ENCODE data around the gene LRRC26.
A peak's percentile ranks its signal among the peaks of the same experiment; 100 is the strongest.

Gene LRRC26

DNA sequence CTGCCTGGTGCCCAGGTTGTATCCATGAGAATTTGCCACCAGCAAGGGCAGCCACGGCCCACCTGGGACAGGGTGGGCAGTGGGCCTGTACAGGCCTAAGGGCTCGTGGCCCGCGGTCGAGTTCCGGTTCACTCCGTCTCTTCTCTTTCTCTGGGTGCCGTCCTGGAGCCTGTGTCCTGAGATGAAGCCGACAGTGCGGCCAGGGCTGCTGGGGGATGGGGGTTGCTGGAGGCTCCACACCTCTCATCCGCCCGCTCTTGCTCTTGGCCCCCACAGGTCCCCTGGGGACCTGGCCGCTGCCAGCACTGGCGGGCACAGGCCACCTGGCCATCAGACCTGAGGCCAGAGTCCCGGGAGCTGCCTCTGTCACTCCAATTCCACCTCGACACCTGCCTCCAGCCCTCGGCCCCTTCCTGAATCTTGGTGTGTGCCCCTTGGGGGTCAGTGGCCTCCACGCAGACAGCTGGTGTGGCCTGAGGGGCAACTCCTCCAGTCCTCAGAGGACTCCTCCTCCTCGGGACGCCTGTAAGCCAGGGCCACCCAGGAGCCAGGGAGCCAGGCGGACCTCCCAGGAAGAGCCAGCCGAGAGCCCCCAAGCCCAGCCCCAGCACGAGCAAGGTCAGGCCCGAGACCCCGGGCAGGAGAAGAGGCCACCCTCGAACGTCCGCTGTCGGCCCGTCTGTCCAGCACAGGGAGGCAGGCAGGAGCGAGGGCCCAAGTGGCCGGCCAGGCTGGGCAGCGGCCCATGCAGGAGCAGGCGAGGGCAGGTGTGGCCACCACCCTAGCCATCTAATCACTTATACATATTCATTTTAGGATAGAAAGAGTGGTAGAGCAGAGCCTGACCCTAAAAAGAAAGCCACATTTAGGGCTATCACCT is 5.2 kb downstream of the LRRC26 start:
- H3K36me3 Mint-ChIP-seq, result no peaks in the 10 kb centered on the region
- no peak overlapping the region for H3K27ac Mint-ChIP-seq
- DNase-seq, result no peak
- CTCF ChIA-PET, result interaction anchor here (1.4 kb wide), 1 partner anchor 72 kb away, joined by 4 read pairs; no protein-coding TSS in a partner anchor
- H3K4me3 Mint-ChIP-seq, result no peak overlapping the region
- no peaks in the 10 kb centered on the region for H3K9me3 Mint-ChIP-seq
- peaks cover 2% of the 10 kb centered on the region for H3K4me1 Mint-ChIP-seq
- H3K27me3 Mint-ChIP-seq, result peaks cover 97% of the 10 kb centered on the region

DNA sequence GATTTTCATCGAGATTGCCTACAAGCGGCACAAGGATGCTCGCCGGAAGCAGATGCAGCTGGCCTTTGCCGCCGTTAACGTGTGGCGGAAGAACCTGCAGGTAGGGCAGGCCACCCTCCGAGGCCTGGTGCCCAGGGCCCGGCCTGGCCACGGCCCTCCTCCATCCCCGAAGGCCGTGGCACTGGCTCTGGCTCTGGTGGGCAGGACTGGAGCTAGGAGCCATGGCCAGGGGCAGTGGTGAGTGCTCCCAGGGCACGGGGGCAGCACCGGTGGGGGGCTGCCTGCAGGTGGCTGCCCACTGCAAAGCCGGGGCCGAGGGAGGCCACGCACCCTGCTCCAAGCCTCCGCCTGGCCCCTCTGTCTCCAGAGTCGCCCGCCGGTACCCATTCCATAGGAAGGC is 6.0 kb downstream of the LRRC26 start:
- Mint-ChIP-seq H3K36me3 (no peaks in the 10 kb centered on the region), H3K27me3 (peaks cover 97% of the 10 kb centered on the region), H3K9me3 (no peaks in the 10 kb centered on the region), H3K4me3 (no peak overlapping the region), H3K4me1 (peaks cover 7% of the 10 kb centered on the region), H3K27ac (no peak overlapping the region)
- CTCF ChIA-PET, result interaction anchor here (1.3 to 1.4 kb wide), 2 partner anchors 12 to 73 kb away, joined by 4 to 8 read pairs; no protein-coding TSS in a partner anchor
- no peak for DNase-seq

DNA sequence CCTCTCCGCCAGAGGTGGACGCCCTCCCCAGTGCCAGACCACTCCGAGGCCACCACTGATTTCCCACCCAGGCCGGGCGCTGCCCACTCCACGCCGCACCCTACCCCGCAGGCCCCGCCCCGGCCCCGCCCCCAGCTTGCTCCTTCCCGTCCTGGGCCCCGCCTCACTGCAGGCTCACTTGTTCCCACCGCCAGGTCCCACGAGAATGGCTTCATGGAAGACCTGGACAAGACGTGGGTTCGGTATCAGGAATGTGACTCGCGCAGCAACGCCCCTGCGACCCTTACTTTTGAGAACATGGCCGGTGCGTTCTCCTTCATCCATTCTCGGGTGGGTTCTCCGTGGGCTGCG is 6.5 kb downstream of the LRRC26 start:
- Mint-ChIP-seq H3K4me3 (no peak overlapping the region), H3K4me1 (peaks cover 7% of the 10 kb centered on the region), H3K9me3 (no peaks in the 10 kb centered on the region), H3K36me3 (no peaks in the 10 kb centered on the region), H3K27me3 (peaks cover 97% of the 10 kb centered on the region), H3K27ac (no peak overlapping the region)
- CTCF ChIA-PET, result interaction anchor here (1.3 to 1.4 kb wide), 2 partner anchors 13 to 74 kb away, joined by 4 to 8 read pairs; no protein-coding TSS in a partner anchor
- DNase-seq, result no peak

DNA sequence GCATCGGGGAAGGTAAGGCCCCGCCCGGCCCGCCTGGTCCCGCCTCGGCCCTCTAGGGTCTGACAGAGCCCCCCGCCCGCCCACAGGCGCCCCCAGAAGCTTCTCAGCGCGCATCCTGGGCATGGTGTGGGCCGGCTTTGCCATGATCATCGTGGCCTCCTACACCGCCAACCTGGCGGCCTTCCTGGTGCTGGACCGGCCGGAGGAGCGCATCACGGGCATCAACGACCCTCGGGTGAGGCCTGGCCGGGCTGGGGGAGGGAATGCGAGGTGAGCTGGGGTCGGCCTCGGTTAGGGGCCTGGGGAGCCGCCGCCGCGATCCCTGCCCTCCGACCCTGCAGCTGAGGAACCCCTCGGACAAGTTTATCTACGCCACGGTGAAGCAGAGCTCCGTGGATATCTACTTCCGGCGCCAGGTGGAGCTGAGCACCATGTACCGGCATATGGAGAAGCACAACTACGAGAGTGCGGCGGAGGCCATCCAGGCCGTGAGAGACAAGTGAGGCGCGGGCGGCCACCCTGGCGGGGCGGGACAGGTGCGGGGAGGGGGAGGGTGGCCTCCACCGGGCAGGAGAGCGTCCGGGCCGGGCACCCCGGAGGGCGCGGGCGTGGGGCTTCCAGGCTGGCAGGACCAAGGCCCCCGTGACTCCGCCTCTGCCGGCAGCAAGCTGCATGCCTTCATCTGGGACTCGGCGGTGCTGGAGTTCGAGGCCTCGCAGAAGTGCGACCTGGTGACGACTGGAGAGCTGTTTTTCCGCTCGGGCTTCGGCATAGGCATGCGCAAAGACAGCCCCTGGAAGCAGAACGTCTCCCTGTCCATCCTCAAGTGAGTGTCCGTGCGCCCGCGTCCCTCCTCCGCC is 7.1 kb downstream of the LRRC26 start:
- CTCF ChIA-PET, result interaction anchor here (1.3 to 1.4 kb wide), 2 partner anchors 13 to 74 kb away, joined by 4 to 8 read pairs; no protein-coding TSS in a partner anchor
- Mint-ChIP-seq H3K27ac (no peak overlapping the region), H3K4me1 (peaks cover 13% of the 10 kb centered on the region), H3K4me3 (no peak overlapping the region), H3K27me3 (peaks cover 97% of the 10 kb centered on the region), H3K36me3 (no peaks in the 10 kb centered on the region), H3K9me3 (no peaks in the 10 kb centered on the region)
- no peak for DNase-seq

DNA sequence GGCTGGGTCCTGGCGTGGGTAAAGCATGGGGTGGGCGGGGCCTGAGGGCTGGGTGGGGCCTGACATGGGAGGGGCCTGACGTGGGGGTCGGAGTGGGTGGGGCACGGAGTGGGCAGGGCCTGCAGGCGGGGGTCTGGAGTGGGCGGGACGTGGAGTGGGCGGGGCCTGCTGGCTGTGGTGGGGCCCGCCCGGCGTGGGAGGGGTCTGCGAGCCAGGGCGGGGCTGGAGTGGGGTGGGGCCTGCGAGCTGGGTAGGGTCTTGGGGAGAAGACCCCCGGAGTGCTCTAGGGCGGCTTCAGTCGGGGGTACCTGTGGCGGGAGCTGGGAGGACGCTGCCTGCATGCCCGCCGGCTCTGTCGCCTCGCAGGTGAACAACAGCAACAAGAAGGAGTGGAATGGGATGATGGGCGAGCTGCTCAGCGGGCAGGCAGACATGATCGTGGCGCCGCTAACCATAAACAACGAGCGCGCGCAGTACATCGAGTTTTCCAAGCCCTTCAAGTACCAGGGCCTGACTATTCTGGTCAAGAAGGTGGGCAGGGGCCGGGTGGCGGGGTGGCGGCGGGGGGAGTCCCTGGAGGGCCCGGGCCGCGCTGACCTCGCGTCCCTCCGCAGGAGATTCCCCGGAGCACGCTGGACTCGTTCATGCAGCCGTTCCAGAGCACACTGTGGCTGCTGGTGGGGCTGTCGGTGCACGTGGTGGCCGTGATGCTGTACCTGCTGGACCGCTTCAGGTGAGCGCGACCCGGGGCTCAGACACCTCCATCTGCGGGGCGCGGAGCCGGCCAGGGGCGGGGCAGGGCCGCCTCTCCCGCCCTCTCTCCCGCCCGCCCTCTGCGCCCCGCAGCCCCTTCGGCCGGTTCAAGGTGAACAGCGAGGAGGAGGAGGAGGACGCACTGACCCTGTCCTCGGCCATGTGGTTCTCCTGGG is 8.0 kb downstream of the LRRC26 start:
- Mint-ChIP-seq H3K27ac (no peak overlapping the region), H3K36me3 (no peaks in the 10 kb centered on the region), H3K4me1 (peaks cover 17% of the 10 kb centered on the region), H3K27me3 (peaks cover 97% of the 10 kb centered on the region), H3K4me3 (no peak overlapping the region), H3K9me3 (no peaks in the 10 kb centered on the region)
- DNase-seq, result no peak
- CTCF ChIA-PET, result no interaction called here

DNA sequence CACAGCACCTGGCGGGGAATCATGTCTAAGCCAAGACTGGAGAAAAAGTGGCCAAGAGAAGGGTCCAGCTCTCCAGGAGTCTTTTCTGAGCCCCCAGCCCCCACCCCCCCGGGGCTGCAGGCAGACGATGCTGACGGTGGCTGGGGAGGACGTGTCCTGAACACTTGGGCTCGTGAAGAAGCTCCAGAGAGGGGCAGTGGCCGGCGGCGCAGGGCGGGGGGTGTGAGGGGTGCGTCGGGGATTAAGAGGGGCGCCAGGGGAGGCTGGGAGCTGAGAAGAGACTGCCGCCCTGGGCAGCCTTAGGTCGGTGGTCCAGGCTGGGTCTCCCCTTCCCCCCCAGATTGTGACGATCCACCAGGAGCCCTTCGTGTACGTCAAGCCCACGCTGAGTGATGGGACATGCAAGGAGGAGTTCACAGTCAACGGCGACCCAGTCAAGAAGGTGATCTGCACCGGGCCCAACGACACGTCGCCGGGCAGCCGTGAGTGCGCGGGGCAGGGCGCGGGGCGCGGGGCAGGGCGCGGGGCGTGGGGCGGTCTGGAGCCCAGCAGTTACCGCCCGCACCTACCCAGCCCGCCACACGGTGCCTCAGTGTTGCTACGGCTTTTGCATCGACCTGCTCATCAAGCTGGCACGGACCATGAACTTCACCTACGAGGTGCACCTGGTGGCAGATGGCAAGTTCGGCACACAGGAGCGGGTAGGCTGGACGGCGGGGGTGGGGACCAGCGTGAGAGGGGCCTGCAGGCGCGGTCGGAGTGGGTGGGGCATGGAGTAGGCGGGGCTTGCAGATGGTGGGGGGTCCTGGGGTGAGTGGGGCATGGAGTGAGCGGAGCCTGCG is 8.9 kb downstream of the LRRC26 start:
- Mint-ChIP-seq H3K27me3 (peaks cover 97% of the 10 kb centered on the region), H3K36me3 (no peaks in the 10 kb centered on the region), H3K27ac (no peak overlapping the region), H3K4me1 (peaks cover 20% of the 10 kb centered on the region), H3K4me3 (no peak overlapping the region), H3K9me3 (no peaks in the 10 kb centered on the region)
- CTCF ChIA-PET, result no interaction called here
- DNase-seq, result no peak

DNA sequence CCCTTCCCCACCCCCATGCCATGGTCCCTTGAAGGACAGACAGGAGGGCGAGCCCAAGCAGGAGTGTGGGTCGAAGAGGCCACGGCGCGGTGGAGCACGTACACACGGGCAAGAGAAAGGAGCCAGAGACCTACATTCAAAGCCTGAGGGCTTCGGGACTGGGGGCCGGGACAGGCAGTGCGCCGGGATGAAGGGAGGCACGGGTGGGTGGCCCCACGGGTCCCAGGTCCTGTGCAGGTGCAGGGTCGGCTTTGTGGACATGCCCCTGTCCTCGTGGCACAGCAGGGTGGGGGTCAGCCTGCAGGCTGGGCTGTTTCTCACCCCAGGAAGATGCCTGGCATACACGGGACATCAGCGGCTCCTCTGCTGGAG is 9.8 kb downstream of the LRRC26 start:
- H3K27ac Mint-ChIP-seq, result no peak overlapping the region
- CTCF ChIA-PET, result no interaction called here
- no peaks in the 10 kb centered on the region for H3K9me3 Mint-ChIP-seq
- DNase-seq, result no peak
- H3K36me3 Mint-ChIP-seq, result no peaks in the 10 kb centered on the region
- no peak overlapping the region for H3K4me3 Mint-ChIP-seq
- H3K4me1 Mint-ChIP-seq, result peaks cover 20% of the 10 kb centered on the region
- H3K27me3 Mint-ChIP-seq, result peaks cover 97% of the 10 kb centered on the region

DNA sequence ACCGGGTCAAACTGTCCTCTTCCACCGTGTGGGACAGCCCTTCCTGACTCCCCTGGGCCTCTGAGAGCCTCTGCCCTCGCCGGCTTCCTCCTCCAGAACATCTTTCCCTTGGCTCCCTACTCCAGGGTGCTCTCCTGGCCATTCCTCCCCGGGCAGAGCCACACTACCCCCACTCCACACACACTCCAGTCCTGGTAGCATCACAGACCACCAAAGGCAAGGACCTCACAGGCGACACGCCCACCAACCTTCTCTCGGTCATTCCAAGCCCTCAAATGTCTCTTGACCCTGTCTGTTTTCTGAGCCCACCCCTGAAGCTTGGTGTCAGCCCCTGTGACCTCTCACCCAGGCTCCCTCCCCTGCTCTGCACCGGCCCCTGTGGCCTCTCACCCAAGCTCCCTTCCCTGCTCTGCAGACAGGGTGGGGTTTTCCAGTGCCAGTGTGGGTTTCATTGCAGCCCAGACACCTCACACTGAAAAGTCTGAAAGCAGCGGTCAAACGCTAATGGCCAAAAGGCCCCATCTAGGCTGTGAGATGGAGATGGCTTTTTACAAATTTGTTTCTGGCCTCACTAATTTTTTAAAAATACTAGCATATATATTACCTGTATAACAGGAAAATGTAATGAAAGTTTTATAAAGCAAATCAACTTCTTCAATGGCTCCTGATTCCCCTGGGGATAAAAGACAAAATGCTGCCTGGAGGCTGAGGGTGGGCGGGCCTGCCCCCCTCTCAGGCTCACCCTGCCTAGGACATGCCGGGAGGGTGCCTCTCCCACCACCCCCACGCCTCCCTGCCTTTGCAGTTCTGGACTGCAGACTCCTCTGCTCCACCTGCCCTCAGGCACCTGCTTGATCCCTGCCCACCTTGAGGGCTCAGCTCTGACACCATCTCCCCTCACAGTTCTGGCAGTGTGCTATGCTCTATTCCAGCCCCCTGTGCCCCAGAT is 10.5 kb downstream of the LRRC26 start:
- CTCF ChIA-PET, result interaction anchor here (1.1 kb wide), 1 partner anchor 33 kb away, joined by 3 read pairs; no protein-coding TSS in a partner anchor
- Mint-ChIP-seq H3K27ac (no peak overlapping the region), H3K4me1 (peaks cover 20% of the 10 kb centered on the region), H3K9me3 (no peaks in the 10 kb centered on the region), H3K4me3 (no peak overlapping the region), H3K36me3 (no peaks in the 10 kb centered on the region), H3K27me3 (peaks cover 91% of the 10 kb centered on the region)
- no peak for DNase-seq

DNA sequence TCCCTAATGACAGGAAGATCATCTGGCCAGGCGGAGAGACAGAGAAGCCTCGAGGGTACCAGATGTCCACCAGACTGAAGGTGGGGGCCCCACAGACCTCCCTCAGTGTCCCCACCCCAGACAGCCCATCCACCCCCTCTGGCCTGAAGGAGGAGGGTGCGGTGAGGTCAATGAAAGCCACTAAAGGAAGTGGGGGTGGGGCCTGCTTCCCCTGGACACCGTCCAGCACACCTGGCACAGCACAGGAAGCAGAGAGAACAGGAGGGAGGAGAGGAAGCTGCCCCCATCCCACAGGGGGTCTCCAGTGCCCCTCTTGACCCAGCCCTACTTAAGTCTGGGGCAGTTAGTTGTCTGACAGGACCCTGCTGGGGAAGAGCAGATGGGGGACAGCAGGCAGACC is 11.2 kb downstream of the LRRC26 start:
- no peaks in the 10 kb centered on the region for H3K9me3 Mint-ChIP-seq
- no peaks in the 10 kb centered on the region for H3K36me3 Mint-ChIP-seq
- no peak overlapping the region for H3K27ac Mint-ChIP-seq
- CTCF ChIA-PET, result interaction anchor here (1.1 to 2.0 kb wide), 3 partner anchors 18 to 78 kb away, joined by 3 to 4 read pairs (median 3); no protein-coding TSS in a partner anchor
- peaks cover 20% of the 10 kb centered on the region for H3K4me1 Mint-ChIP-seq
- H3K27me3 Mint-ChIP-seq, result peaks cover 86% of the 10 kb centered on the region
- DNase-seq, result no peak
- no peak overlapping the region for H3K4me3 Mint-ChIP-seq

DNA sequence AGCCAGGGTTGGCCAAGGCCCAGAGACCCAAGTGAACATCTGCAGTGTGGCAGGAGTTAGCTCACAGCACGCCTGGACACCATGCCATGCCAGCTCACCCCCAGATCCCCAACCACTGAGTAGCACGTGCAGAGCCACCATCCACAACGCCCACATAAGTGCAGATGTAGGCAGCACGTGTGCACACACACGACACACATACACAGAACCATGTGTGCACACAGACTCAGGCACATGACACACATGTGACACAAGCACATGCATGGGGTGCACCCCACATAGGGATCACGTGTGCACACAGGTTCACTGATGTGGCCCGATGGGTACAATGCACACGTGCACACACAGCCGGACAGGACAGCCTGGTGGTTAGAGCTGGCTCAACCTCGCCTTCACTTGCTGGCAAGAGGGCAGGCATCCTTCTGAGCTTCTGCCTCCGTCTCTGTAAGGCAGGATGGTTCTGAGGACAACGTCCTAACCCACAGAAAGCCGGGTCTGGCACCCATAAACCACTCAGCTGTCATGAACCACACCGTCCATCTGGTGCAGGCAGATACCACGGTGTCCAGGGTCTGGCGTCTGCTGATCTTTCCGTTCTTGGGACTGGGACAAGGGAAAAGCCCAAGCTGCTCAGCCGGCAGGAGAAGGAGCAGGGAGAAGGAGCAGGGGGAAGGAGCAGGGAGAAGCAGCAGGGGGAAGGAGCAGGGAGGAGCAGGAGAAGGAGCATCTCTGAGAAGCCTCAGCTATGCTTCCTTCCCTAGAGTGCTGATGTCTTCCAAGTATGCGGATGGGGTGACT is 12.0 kb downstream of the LRRC26 start:
- Mint-ChIP-seq H3K4me3 (no peak overlapping the region), H3K36me3 (no peaks in the 10 kb centered on the region), H3K27me3 (peaks cover 78% of the 10 kb centered on the region), H3K4me1 (peaks cover 20% of the 10 kb centered on the region), H3K27ac (no peak overlapping the region), H3K9me3 (no peaks in the 10 kb centered on the region)
- DNase-seq, result no peak
- CTCF ChIA-PET, result interaction anchor here (0.7 to 2.0 kb wide), 5 partner anchors 11 to 79 kb away, joined by 3 to 4 read pairs (median 3); no protein-coding TSS in a partner anchor

DNA sequence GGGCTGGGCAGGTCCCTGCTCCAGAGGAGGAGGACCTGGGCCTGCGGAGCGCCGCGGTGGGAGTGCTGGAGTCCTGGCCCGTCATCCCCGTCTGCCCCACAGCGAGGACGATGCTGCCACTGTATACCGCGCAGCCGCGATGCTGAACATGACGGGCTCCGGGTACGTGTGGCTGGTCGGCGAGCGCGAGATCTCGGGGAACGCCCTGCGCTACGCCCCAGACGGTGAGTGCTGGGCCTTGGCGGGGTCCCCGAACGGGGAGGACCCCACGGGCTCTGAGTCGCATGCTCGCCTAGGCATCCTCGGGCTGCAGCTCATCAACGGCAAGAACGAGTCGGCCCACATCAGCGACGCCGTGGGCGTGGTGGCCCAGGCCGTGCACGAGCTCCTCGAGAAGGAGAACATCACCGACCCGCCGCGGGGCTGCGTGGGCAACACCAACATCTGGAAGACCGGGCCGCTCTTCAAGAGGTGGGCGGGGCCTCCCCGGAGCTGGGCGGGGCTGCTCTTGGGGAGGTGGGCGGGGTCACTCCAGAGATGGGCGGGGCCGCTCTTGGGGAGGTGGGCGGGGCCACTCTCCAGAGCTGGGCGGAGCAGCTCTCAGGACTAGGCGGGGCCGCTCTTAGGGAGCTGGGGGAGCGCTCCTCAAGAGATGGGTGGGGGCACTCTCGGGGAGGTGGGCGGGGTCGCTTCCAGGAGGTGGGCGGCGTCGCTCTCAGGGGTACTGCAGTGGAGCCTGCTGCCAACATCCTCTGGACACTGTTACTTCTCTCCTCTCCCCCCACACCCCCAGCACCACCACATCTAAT is 13.1 kb downstream of the LRRC26 start:
- Mint-ChIP-seq H3K4me3 (no peak overlapping the region), H3K27ac (no peak overlapping the region), H3K4me1 (peaks cover 20% of the 10 kb centered on the region), H3K36me3 (no peaks in the 10 kb centered on the region), H3K27me3 (peaks cover 67% of the 10 kb centered on the region), H3K9me3 (no peaks in the 10 kb centered on the region)
- CTCF ChIA-PET, result interaction anchor here (1.0 to 2.0 kb wide), 2 partner anchors 20 to 80 kb away, joined by 3 to 4 read pairs; no protein-coding TSS in a partner anchor
- DNase-seq, result peak; percentile 66

Measured in activated naive CD4-positive, alpha-beta T cell treated with anti-CD3 and anti-CD28 coated beads, Interleukin-2, amount 10 ng/mL, durations not matched to agents 7 days and 5 days (primary cell).